Activated naive CD8-positive, alpha-beta T cell treated with anti-CD3 and anti-CD28 coated beads, Interleukin-2, amount 10 ng/mL, durations not matched to agents 7 days and 5 days (primary cell): ENCODE data around the gene SORBS2. TPM values are rescaled to one million over a fixed set of nuclear protein-coding genes. Genes with fewer than 3 reads are reported as not detected.
"Not testable (repeated sequence)": the region's sequence is repeated elsewhere in the genome, so short reads cannot be mapped to it uniquely, and the experiment has no call there.

Experiments used
- ATAC-seq: fragments of 150-1000 bp; cut with Tn5 transposase; one replicate; pipeline ENCODE4 v1.10.0; 2021; ENCODE audit warnings: low read depth, moderate library complexity
- POLR2A ChIA-PET: fragments of 350-600 bp; sonication (Branson Sonifier 250); formaldehyde crosslinking; loops from one replicate; lab custom pipeline; 2021; ENCODE audit warnings: antibody characterized with exemption; lab: Charles Lee
- DNase-seq: peaks from one replicate; pipeline ENCODE4 v3.0.0; 2021
- H3K27ac Mint-ChIP-seq: one replicate; pipeline ENCODE4 v1.8.0; 2022; ENCODE audit warnings: mild to moderate bottlenecking, mixed read lengths
- H3K27me3 Mint-ChIP-seq: one replicate; pipeline ENCODE4 v1.8.0; 2022; ENCODE audit warnings: mild to moderate bottlenecking, moderate library complexity, mixed read lengths
- H3K36me3 Mint-ChIP-seq: one replicate; pipeline ENCODE4 v1.8.0; 2021; ENCODE audit warnings: mild to moderate bottlenecking, mixed read lengths
- H3K4me1 Mint-ChIP-seq: one replicate; pipeline ENCODE4 v1.8.0; 2021; ENCODE audit warnings: mixed read lengths
- H3K4me3 Mint-ChIP-seq: one replicate; pipeline ENCODE4 v1.8.0; 2022; ENCODE audit warnings: mild to moderate bottlenecking, moderate library complexity, mixed read lengths
- H3K9me3 Mint-ChIP-seq: one replicate; pipeline ENCODE4 v1.8.0; 2021; ENCODE audit warnings: mixed read lengths
- total RNA-seq, 2 experiments: library from RNA; stranded (reverse); gene quantifications; one replicate each; pipeline ENCODE4 v1.2.3, GENCODE V29; 2021

Gene SORBS2
- total RNA-seq, 2 experiments from 2014 or later: not detected

- no peak for DNase-seq
- Mint-ChIP-seq H3K27ac (no peak overlapping the region), H3K4me3 (no peak overlapping the region), H3K4me1 (no peaks in the 10 kb centered on the region), H3K9me3 (no peaks in the 10 kb centered on the region), H3K27me3 (peaks cover 10% of the 10 kb centered on the region), H3K36me3 (no peaks in the 10 kb centered on the region)
- ATAC-seq: no peak
- POLR2A ChIA-PET: no interaction called here
Measured at GRCh38 chr4:185723631-185724260, 88.2 kb downstream of the SORBS2 start.

- peaks cover 10% of the 10 kb centered on the region for H3K27me3 Mint-ChIP-seq
- H3K9me3 Mint-ChIP-seq: no peaks in the 10 kb centered on the region
- ATAC-seq: no peak
- no peak for DNase-seq
- POLR2A ChIA-PET: interaction anchor here (0.5 kb wide), 1 partner anchor 254 kb away, joined by 14 read pairs; no protein-coding TSS in a partner anchor
- no peaks in the 10 kb centered on the region for H3K36me3 Mint-ChIP-seq
- H3K27ac Mint-ChIP-seq: no peak overlapping the region
- H3K4me1 Mint-ChIP-seq: no peaks in the 10 kb centered on the region
- no peak overlapping the region for H3K4me3 Mint-ChIP-seq
Measured at GRCh38 chr4:185722029-185722316, 90.0 kb downstream of the SORBS2 start.

- ATAC-seq (no peak), DNase-seq (no peak)
- POLR2A ChIA-PET: no interaction called here
- no peak overlapping the region for H3K4me3 Mint-ChIP-seq
- H3K36me3 Mint-ChIP-seq: no peaks in the 10 kb centered on the region
- no peaks in the 10 kb centered on the region for H3K9me3 Mint-ChIP-seq
- H3K27me3 Mint-ChIP-seq: peaks cover 10% of the 10 kb centered on the region
- no peaks in the 10 kb centered on the region for H3K4me1 Mint-ChIP-seq
- H3K27ac Mint-ChIP-seq: no peak overlapping the region
Measured at GRCh38 chr4:185721190-185722028, 90.6 kb downstream of the SORBS2 start.

GRCh38 chr4:185719500-185719858 is 92.5 kb downstream of the SORBS2 start:
- Mint-ChIP-seq H3K27me3 (peaks cover 6% of the 10 kb centered on the region), H3K9me3 (no peaks in the 10 kb centered on the region), H3K27ac (no peak overlapping the region), H3K36me3 (no peaks in the 10 kb centered on the region), H3K4me3 (no peak overlapping the region), H3K4me1 (no peaks in the 10 kb centered on the region)
- POLR2A ChIA-PET: no interaction called here
- no peak for DNase-seq
- ATAC-seq: no peak

GRCh38 chr4:185718578-185719499 is 93.2 kb downstream of the SORBS2 start:
- POLR2A ChIA-PET: no interaction called here
- Mint-ChIP-seq H3K27ac (no peak overlapping the region), H3K27me3 (peaks cover 2% of the 10 kb centered on the region), H3K36me3 (no peaks in the 10 kb centered on the region), H3K4me1 (no peaks in the 10 kb centered on the region), H3K4me3 (no peak overlapping the region), H3K9me3 (no peaks in the 10 kb centered on the region)
- DNase-seq (no peak), ATAC-seq (no peak)

- Mint-ChIP-seq H3K4me1 (no peaks in the 10 kb centered on the region), H3K4me3 (no peak overlapping the region), H3K36me3 (no peaks in the 10 kb centered on the region), H3K27ac (no peak overlapping the region), H3K27me3 (peaks cover 1% of the 10 kb centered on the region), H3K9me3 (no peaks in the 10 kb centered on the region)
- POLR2A ChIA-PET: no interaction called here
- DNase-seq (no peak), ATAC-seq (no peak)
Measured at GRCh38 chr4:185717377-185717741, 94.6 kb downstream of the SORBS2 start.

- Mint-ChIP-seq H3K27me3 (peaks cover 1% of the 10 kb centered on the region), H3K27ac (no peak overlapping the region), H3K4me3 (no peak overlapping the region), H3K9me3 (no peaks in the 10 kb centered on the region), H3K36me3 (no peaks in the 10 kb centered on the region), H3K4me1 (no peaks in the 10 kb centered on the region)
- ATAC-seq: no peak
- DNase-seq: no peak
- POLR2A ChIA-PET: no interaction called here
Measured at GRCh38 chr4:185716577-185717376, 95.2 kb downstream of the SORBS2 start.

- POLR2A ChIA-PET: no interaction called here
- ATAC-seq: no peak
- H3K9me3 Mint-ChIP-seq: no peaks in the 10 kb centered on the region
Measured at GRCh38 chr4:185716141-185716551, 95.8 kb downstream of the SORBS2 start.

GRCh38 chr4:185714524-185714923 is 97.5 kb downstream of the SORBS2 start:
- H3K9me3 Mint-ChIP-seq: not testable (repeated sequence)

More at GRCh38 chr4:185716141-185716551, 95.8 kb downstream of the SORBS2 start:
- no peak overlapping the region for H3K27ac Mint-ChIP-seq
- no peak for DNase-seq
- no peaks in the 10 kb centered on the region for H3K36me3 Mint-ChIP-seq
- H3K4me3 Mint-ChIP-seq: no peak overlapping the region
- peaks cover 1% of the 10 kb centered on the region for H3K27me3 Mint-ChIP-seq
- no peaks in the 10 kb centered on the region for H3K4me1 Mint-ChIP-seq

GRCh38 chr4:185713731-185714130 is 98.3 kb downstream of the SORBS2 start:
- POLR2A ChIA-PET: no interaction called here
- H3K36me3 Mint-ChIP-seq: no peaks in the 10 kb centered on the region
- ATAC-seq: no peak
- H3K27me3 Mint-ChIP-seq: peaks cover 2% of the 10 kb centered on the region
- no peaks in the 10 kb centered on the region for H3K4me1 Mint-ChIP-seq
- no peak overlapping the region for H3K4me3 Mint-ChIP-seq
- no peak overlapping the region for H3K27ac Mint-ChIP-seq
- DNase-seq: no peak
- no peaks in the 10 kb centered on the region for H3K9me3 Mint-ChIP-seq

More at GRCh38 chr4:185714524-185714923, 97.5 kb downstream of the SORBS2 start:
- H3K27me3 Mint-ChIP-seq, H3K4me3 Mint-ChIP-seq, H3K36me3 Mint-ChIP-seq, DNase-seq, ATAC-seq, POLR2A ChIA-PET, H3K4me1 Mint-ChIP-seq, H3K27ac Mint-ChIP-seq: not testable (repeated sequence)

GRCh38 chr4:185713272-185713671 is 98.7 kb downstream of the SORBS2 start:
- Mint-ChIP-seq H3K9me3 (no peaks in the 10 kb centered on the region), H3K27ac (no peak overlapping the region), H3K4me1 (no peaks in the 10 kb centered on the region), H3K4me3 (no peak overlapping the region), H3K36me3 (no peaks in the 10 kb centered on the region), H3K27me3 (peaks cover 2% of the 10 kb centered on the region)
- no peak for DNase-seq
- no peak for ATAC-seq
- POLR2A ChIA-PET: no interaction called here

GRCh38 chr4:185712350-185713024 is 99.5 kb downstream of the SORBS2 start:
- Mint-ChIP-seq H3K27me3 (peaks cover 2% of the 10 kb centered on the region), H3K4me1 (no peaks in the 10 kb centered on the region), H3K27ac (no peak overlapping the region), H3K36me3 (no peaks in the 10 kb centered on the region), H3K4me3 (no peak overlapping the region), H3K9me3 (no peaks in the 10 kb centered on the region)
- DNase-seq (no peak), ATAC-seq (no peak)
- POLR2A ChIA-PET: no interaction called here
